Measurements from ENCODE around the gene MYO18A.

GRCh38 chr17:29136998-29137730 lies 43.0 kb downstream of the MYO18A start:
- TF ChIP-seq CTCF (IDR thresholded peaks at IDR 0.05): no peak
- TF ChIP-seq POLR2A (IDR thresholded peaks at IDR 0.05): no peak
- TF ChIP-seq POLR2AphosphoS5 (IDR thresholded peaks at IDR 0.05): no peak
- no peak for TF ChIP-seq EP300 (IDR thresholded peaks at IDR 0.05; ENCODE audit: low read depth)
